Daoy (cell line): ENCODE data around the gene SURF2. TPM values are rescaled to one million over a fixed set of nuclear protein-coding genes. Genes with fewer than 3 reads are reported as not detected.

Source experiments
- DNase-seq: peaks from one replicate; pipeline ENCODE4 v3.0.0-alpha.2; 2015; ENCODE audit warnings: low read depth
- total RNA-seq: library from RNA; depleted of rRNA; stranded (reverse); fragments of >200 nt; shearing (Covaris generic); gene quantifications from 2 replicates; pipeline ENCODE4 v1.2.3, GENCODE V29; 2014

The SURF2 gene
- total RNA-seq, 1 experiment from 2014 or later = 82.3 TPM

- DNase-seq = no peak
These were observed 2.8 kb upstream of the SURF2 start for GRCh38 chr9:133353548-133353947.

DNA sequence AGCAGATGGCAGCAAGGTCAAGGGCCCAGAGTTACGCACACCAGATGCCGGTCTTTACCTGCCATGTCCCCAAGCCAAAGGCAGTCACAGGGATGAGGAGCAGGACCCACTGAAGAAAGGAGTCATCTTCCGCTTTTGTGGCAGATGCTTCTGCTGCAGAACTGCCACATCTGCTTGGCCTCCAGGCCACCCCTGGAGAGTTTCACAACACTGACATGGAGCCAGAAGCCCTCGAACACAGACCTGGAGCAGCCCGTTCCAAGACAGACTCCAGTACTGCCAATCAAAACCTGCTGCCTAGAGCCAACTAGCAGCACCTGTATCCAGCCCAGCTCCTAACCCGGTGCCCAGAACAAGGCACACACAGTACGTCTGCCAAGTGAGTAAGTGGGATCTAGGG is 1.6 kb upstream of the SURF2 start:
- DNase-seq = no peak

DNA sequence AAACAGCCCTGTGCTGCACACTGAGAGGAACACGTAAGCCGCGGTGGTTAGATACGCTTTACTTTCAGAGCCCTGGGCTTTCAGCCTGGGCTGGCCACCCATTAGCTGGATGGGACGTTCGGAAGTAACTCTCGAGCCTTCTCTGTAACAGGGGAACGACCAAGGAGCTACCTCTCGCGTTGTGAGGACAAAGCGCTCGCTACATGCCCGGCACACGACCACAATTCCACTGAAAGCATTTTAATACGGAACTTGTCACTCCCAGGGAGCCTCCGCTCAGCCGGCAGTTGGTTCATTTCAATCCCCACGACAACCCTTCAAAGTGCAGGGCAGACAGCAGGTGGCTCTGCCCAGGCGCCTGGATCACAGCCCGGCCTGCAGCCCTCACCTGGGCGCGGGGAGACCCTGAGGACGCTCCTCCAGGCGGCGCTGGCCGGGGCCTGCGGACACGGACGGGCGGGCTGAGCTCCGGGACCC is 431 bp upstream of the SURF2 start:
- DNase-seq = peak; percentile 35

DNA sequence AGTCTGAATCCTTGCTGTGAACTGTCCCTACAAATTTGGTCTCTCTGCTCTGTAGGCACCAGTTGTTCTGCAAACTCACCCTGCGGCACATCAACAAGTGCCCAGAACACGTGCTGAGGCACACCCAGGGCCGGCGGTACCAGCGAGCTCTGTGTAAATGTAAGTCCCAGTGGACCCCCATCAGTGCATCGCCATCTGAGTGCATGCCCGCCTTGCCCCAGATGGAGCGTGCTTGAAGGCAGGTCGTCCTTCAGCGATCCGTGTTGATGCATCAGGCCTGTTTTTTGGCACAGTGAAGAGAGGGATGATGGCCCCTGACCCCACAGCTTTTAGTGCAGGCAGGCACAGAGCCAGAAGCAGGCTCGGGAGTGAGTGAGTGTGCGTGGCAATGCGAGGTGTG is 1.3 kb downstream of the SURF2 start:
- DNase-seq = no peak

DNA sequence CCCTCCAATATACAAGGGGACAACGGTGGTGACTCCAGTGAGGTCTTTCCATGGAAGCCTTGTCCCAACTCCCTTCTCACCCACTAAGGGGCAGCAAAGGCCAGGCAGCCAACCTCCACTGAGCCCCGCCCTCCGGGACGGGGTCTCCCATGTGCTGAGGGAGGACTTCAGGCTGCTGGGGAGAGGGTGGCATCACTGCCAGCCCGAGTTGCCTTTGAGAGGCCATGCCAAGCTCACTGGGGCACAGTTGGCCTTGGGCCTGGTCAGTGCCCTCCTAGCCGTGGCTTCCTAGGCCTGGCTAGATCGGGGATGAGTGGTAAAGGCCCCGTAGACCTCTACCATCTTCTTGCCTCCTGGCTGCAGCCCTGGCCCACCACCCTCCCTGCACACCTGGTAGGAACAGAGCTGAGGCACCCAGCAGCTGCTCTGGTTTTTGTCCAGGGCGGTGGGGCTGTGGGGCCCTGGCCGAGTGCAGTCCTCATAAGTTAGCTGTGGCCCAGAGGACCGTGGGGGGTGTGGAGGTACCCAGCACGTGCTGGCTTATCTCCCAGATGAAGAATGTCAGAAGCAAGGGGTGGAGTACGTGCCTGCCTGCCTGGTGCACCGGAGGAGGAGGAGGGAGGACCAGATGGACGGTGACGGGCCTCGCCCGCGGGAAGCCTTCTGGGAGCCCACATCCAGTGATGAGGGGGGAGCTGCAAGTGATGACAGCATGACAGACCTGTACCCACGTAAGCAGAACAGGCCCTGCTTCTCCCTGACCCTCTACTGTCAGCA is 3.2 kb downstream of the SURF2 start:
- DNase-seq = no peak

DNA sequence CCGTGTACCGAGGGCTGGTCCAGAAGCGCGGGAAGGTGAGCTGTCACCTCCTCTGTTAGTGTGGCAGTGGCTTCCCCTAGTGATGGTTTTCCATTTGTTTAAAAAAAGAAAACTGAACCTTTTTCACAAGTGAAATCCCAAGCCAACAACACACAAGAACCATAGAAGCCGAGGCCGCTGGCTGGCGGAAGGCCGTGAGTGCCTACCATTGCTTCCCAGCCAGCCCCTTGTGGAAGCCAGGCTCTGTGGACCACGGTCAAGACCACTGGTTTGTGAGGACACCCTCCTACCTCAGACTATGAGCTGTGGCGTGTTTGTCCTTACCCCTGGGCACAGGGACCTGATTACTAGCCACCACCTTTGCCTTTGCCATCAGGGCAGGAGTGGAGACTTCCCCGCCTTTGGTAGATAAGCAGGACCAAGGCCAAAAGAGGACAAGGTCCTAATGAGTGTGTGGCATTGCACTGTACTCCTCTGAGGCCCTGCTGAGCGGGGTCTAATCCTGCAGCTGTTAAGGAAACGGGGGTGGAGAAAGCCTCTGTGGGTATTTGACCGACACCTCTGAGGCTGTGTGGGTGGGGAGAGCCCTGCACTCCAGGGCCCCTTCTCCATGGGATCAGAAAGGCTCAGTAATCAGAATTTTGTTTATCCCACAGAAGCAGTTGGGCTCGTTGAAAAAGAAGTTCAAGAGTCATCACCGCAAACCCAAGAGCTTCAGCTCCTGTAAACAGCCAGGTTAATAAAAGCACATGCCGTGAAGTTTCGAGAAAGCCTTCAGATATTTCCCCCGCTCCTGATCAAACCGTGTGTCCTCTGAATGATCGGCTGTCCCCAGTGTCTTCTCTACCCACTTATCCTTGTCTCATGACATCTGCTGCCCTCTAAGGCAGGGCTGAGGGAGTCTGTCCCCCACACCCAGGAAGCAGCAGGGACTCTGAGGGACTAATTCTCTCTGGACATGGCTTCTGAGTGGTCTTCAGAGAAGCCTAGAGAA is 4.3 kb downstream of the SURF2 start:
- no peak for DNase-seq

DNA sequence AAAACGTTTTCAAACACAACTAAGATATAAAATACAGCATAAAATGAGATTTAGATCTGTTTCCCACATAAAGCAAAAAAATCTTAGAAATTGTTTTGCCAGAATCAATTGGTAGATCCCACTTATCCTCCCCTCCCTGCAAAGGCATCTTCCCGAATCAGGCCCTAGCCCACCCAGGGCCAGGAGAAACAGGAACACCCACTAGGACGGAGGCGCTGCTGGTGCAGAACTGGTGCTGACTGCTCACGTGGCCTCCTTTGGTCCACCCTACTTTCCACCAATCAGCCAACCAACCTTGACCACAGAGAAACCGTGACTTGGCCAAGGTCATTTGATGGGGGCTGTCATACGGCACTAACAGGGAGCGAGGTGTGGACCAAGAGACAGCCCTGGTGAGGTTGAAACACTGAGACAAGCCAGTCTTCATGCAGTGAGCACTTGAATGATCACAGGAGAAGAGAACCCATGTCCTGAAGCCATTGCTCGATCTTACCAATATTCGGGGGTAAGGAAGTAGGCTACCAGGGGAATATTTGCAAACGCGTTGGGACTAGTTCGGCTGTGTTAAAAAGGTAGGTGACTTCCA is 5.2 kb downstream of the SURF2 start:
- no peak for DNase-seq

DNA sequence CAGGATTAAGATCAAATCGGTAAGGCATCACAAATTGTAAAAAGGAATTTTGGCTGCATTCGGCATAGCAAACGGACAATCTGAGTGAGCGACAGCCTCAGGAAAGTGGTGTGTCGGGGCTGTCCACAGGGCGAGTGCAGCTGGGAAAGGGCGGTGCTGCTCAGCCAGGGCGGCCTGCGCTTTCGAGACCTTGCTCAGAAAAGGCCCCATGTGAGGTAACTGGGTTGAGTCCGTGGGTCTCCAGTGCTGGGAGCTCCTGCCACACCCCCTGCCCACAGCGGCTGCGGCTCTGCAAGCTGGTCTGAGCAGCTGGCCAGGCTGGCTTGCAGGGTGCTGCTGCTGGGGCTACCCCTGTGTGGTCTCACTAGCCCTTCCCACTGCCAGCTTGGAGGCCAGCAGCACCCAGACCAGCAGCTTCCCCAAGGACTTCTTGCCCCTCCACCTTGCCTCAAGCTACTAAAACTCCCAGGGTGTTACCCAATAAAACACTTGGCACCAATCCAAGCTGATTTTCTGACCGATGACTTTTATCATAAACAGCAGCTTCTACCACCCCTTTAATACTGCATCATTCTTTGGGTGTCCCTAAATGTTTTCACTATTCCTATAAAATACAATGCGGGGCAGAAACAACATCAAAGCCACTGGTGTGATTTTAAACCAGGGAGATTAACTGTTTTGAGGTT is 6.2 kb downstream of the SURF2 start:
- no peak for DNase-seq

DNA sequence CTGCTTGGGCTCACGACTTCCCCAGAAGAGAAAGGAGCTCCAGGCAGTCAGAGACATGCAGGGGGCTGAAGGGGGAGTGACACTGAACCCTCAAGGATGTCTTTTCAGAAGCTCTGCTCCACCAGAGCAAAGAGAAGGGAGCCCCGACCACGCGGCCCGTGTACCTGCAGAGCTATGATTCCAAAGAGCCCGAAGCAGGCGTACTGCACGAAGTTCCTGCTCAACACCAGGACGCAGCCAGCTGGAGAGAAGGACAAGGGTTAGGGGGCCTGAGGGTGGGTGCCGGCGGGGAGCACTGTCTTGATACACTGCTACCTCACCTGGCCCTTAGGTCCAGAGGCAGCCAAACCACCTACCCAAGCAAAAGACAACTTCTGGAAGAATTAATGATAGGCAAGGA is 10.1 kb downstream of the SURF2 start:
- DNase-seq = no peak

DNA sequence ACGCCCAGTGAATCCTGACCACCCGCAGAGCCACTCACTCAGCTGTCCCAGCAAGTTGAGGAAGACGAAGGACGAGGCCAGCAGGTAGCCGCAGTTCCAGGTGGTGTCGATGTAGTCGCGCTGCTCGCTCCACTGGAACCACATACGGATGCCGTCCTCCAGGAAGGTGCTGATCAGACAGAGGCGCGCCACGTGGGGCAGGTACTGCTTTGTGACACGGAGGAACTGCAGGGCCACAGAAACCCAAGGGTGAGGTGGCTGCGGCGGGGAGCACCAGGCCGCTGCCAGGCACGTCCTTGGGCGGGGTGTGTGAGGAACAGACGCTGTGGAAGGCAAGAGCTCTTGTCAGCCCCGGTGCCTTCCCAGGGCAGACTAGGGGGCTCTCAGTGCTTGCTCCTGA is 10.9 kb downstream of the SURF2 start:
- no peak for DNase-seq

DNA sequence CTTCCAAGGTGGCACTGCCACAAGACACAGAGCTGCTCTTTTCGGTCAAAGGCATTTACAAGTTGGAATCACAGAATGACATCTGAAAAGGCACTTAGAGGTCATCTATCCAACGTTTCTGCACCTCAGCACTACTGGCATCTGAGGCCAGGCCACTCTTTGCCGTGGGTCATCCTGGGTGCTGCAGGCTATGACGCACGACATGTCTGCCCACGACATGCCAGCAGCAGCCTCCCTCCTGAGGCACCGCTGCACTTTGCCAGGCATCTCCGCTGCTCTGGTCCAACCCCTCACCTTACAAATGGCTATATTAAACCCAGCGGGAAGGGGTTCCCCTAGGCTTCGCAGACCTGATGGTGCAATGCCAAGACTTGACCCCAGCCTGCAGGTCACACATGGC is 11.4 kb downstream of the SURF2 start:
- no peak for DNase-seq

- DNase-seq = no peak
These were observed 12.0 kb downstream of the SURF2 start for GRCh38 chr9:133368249-133368881.

GRCh38 chr9:133369422-133369821 is 13.1 kb downstream of the SURF2 start:
- DNase-seq = no peak

- DNase-seq = no peak
These were observed 13.6 kb downstream of the SURF2 start for GRCh38 chr9:133369933-133370332.

- no peak for DNase-seq
These were observed 14.3 kb downstream of the SURF2 start for GRCh38 chr9:133370685-133371084.

- no peak for DNase-seq
These were observed 14.9 kb downstream of the SURF2 start for GRCh38 chr9:133371261-133371711.

DNA sequence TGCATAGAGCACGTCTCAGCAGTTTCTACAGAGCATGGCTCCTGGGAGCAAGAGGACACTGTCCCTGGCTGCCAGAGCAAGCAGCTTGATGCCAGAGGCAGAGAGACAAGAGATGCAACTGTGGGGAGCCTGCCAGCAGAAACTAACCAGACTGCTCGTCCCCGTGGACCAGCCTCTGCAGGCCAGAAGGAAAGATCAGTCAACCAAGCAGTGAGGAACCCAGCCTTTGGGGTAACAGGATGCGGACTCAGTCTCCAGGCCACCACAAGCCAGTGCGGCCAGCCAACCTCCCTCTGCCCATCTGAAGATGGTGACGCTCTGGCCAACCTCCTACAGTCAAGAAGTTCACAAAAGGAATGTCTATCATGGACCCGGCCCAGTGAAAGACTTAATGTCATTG is 15.8 kb downstream of the SURF2 start:
- DNase-seq = no peak

- peak; percentile 52 for DNase-seq
These were observed 18.3 kb downstream of the SURF2 start for GRCh38 chr9:133374612-133375115.

DNA sequence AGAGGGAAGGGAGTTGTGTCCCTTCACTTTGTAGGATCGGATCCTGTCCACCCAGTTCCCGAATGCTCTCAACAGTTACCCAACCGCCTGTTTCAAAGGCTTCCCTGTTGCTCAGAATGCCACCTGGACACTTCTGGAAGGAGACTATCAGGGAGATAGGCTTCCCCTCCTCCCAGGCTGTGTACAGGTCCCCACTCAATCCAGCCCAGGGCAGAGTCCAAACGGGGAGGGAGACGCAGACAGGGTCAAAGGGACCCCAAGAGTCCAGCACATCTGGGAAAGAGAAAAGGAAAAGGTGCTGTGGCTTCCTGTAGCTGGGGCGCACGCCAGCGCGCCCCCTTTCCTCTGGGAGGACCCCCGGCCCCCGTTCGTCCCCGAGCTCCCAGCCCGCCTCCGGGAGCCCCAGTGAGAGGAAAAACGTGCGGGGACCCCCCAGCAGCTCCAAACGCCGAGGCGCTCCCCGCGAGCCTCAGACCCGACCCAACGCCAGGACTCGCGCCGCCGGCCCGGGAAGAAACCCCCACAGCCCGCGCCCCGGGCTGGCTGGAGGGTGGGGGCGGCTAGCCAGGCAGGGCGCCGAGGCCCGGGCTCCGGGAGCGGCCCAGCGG is 18.9 kb downstream of the SURF2 start:
- peak; percentile 55 for DNase-seq
